ENCODE measurements around the gene ZCCHC14. TPM values are rescaled to one million over a fixed set of nuclear protein-coding genes. Genes with fewer than 3 reads are reported as not detected.
"Not testable (repeated sequence)": the region's sequence is repeated elsewhere in the genome, so short reads cannot be mapped to it uniquely, and the experiment has no call there.

The ZCCHC14 gene
- total and polyA plus RNA-seq, 2 of the 8 experiments (the other 6 are each of a cell fraction or from before 2014, with no cell fraction given): 8.2 to 28.2 TPM

- Histone ChIP-seq H3K79me2 (ENCODE audit: control insufficient read depth in 1 of 2, insufficient read depth in 2 of 2, low read length in 2 of 2) (peaks cover 12 to 82% of the 10 kb centered on the region in 2 experiments), H3K36me3 (ENCODE audit: control insufficient read depth in 2 of 4, insufficient read depth in 4 of 4, low read length in 3 of 4) (peaks cover 0 to 4% (median 0%) of the 10 kb centered on the region in 4 experiments; a peak in 1 of 8 replicates), H3K14ac (ENCODE audit: insufficient read length) (no peak overlapping the region), H2BK20ac (ENCODE audit: low read length) (no peak overlapping the region), H3K79me1 (ENCODE audit: low read depth, low read length) (peaks cover 5% of the 10 kb centered on the region), H3K18ac (ENCODE audit: extremely low read depth, low read length) (no peak overlapping the region), H2AK5ac (ENCODE audit: low read depth, low read length) (no peak overlapping the region), H3K27ac (ENCODE audit: low read depth, low read length) (no peak overlapping the region), H4K20me1 (replicated peaks in 1 of 2; ENCODE audit: control insufficient read depth in 1 of 2, insufficient read depth in 2 of 2, low read length in 2 of 2) (peaks cover 14 to 15% of the 10 kb centered on the region in 2 experiments), H4K8ac (ENCODE audit: extremely low read depth, insufficient read depth, low read length) (no peak overlapping the region), H3K4me1 (replicated peaks in 1 of 4; ENCODE audit: control insufficient read depth in 3 of 4, insufficient read depth in 4 of 4, low read length in 3 of 4) (peaks cover 2 to 6% (median 4%) of the 10 kb centered on the region in 4 experiments; a peak in 6 of 7 replicates), H2BK12ac (ENCODE audit: low read depth, low read length) (no peak overlapping the region), H2BK5ac (ENCODE audit: low read depth, low read length) (no peak overlapping the region), H3K4me3 (ENCODE audit: extremely low read depth in 1 of 4, insufficient read depth in 2 of 4, low read depth in 3 of 4, low read length in 4 of 4) (no peak overlapping the region), H3K56ac (replicated peaks; ENCODE audit: insufficient read length, low read depth, low read length) (no peak overlapping the region), H3K4me2 (ENCODE audit: insufficient read depth in 1 of 2, low read depth in 2 of 2, low read length in 2 of 2) (no peak overlapping the region), H3K4ac (replicated peaks; ENCODE audit: insufficient read length, low read depth, low read length) (no peak overlapping the region), H4K91ac (replicated peaks; ENCODE audit: insufficient read length, low read length) (no peak overlapping the region), H4K5ac (ENCODE audit: insufficient read length, low read depth, low read length) (no peak overlapping the region), H3K23me2 (ENCODE audit: low read depth, low read length) (peaks cover 3% of the 10 kb centered on the region; the same call in 1 of the 2 replicates), H3K23ac (ENCODE audit: insufficient read length) (no peak overlapping the region), H3K27me3 (replicated peaks in 1 of 4; ENCODE audit: control insufficient read depth in 3 of 4, extremely low read depth in 1 of 4, insufficient read depth in 3 of 4, low read length in 3 of 4) (no peaks in the 10 kb centered on the region), H2AFZ (ENCODE audit: low read length) (no peak overlapping the region), H2BK120ac (replicated peaks; ENCODE audit: low read depth, low read length) (no peak overlapping the region), H3K9me3 (ENCODE audit: insufficient read depth in 2 of 2, low read depth in 1 of 2, low read length in 1 of 2) (no peaks in the 10 kb centered on the region), H3K9ac (replicated peaks in 1 of 4; ENCODE audit: extremely low read depth in 1 of 4, low read depth in 3 of 4, low read length in 3 of 4) (no peak overlapping the region), H2BK15ac (ENCODE audit: low read length) (no peak overlapping the region)
- 87% methylated on average over 5 of the region's 5 CpGs; no CpG with 5 or more reads in 1 of the 2 experiments for WGBS, 2 experiments (ENCODE audit: extremely low coverage in 1 of 2, insufficient coverage in 1 of 2, insufficient read length in 1 of 2, insufficient replicate concordance in 2 of 2, low coverage in 1 of 2, low lambda C conversion rate in 2 of 2, missing lambda C conversion rate in 1 of 2)
- CTCF ChIA-PET (ENCODE audit: partially characterized antibody): no interaction called here
- FAIRE-seq: no peak
- TF ChIP-seq TAF1 (IDR thresholded peaks at IDR 0.05; ENCODE audit: low read depth, low read length): no peak
- no peak for TF ChIP-seq NRF1 (IDR thresholded peaks at IDR 0.05; ENCODE audit: low read depth, low read length)
- DNase-seq (ENCODE audit: low read depth in 1 of 2, low spot score in 2 of 2): no peak
- POLR2A ChIA-PET (ENCODE audit: partially characterized antibody): no interaction called here
Observed at GRCh38 chr16:87483481-87483880, 9.3 kb downstream of the ZCCHC14 start.

DNA sequence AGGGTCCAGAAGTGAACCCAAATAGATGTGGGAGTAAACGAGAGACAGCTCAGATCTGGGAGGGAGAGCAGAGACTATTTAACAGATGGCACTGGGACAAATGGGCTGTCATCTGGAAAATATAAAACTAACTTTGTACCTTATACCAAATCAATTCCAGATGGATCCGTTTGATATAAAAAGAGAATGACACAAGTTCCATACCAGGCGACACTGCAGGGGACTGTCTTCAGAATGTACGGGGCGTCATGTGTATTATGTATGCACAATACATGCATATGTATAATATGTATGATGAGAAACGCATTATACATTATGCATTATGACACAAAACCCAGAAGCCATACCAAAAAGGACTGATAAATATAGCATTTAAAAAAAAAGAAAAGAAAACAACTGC lies 10.2 kb downstream of the ZCCHC14 start:
- H2AK5ac ChIP-seq (ENCODE audit: low read depth, low read length); H4K8ac ChIP-seq (ENCODE audit: extremely low read depth, insufficient read depth, low read length); H2BK20ac ChIP-seq (ENCODE audit: low read length); DNase-seq (ENCODE audit: low read depth in 1 of 2, low spot score in 2 of 2); H3K23me2 ChIP-seq (ENCODE audit: low read depth, low read length); H2BK5ac ChIP-seq (ENCODE audit: low read depth, low read length); CTCF ChIA-PET (ENCODE audit: partially characterized antibody); H2BK120ac ChIP-seq (replicated peaks; ENCODE audit: low read depth, low read length); H2BK12ac ChIP-seq (ENCODE audit: low read depth, low read length); H3K4ac ChIP-seq (replicated peaks; ENCODE audit: insufficient read length, low read depth, low read length); H4K5ac ChIP-seq (ENCODE audit: insufficient read length, low read depth, low read length); H3K18ac ChIP-seq (ENCODE audit: extremely low read depth, low read length); H3K9ac ChIP-seq (replicated peaks in 1 of 4; ENCODE audit: extremely low read depth in 1 of 4, low read depth in 3 of 4, low read length in 3 of 4); H3K56ac ChIP-seq (replicated peaks; ENCODE audit: insufficient read length, low read depth, low read length); H4K91ac ChIP-seq (replicated peaks; ENCODE audit: insufficient read length, low read length); H3K4me3 ChIP-seq (ENCODE audit: extremely low read depth in 1 of 4, insufficient read depth in 2 of 4, low read depth in 3 of 4, low read length in 4 of 4); POLR2A ChIA-PET (ENCODE audit: partially characterized antibody); H3K36me3 ChIP-seq (ENCODE audit: control insufficient read depth in 2 of 4, insufficient read depth in 4 of 4, low read length in 3 of 4); H3K9me3 ChIP-seq (ENCODE audit: insufficient read depth in 2 of 2, low read depth in 1 of 2, low read length in 1 of 2); H2AFZ ChIP-seq (ENCODE audit: low read length); H3K23ac ChIP-seq (ENCODE audit: insufficient read length); H3K14ac ChIP-seq (ENCODE audit: insufficient read length); FAIRE-seq; H2BK15ac ChIP-seq (ENCODE audit: low read length); H3K4me1 ChIP-seq (replicated peaks in 1 of 4; ENCODE audit: control insufficient read depth in 3 of 4, insufficient read depth in 4 of 4, low read length in 3 of 4); H3K79me1 ChIP-seq (ENCODE audit: low read depth, low read length); H3K27me3 ChIP-seq (replicated peaks in 1 of 4; ENCODE audit: control insufficient read depth in 3 of 4, extremely low read depth in 1 of 4, insufficient read depth in 3 of 4, low read length in 3 of 4); H3K27ac ChIP-seq (ENCODE audit: low read depth, low read length); H3K4me2 ChIP-seq (ENCODE audit: insufficient read depth in 1 of 2, low read depth in 2 of 2, low read length in 2 of 2): not testable (repeated sequence)
- peaks cover 13 to 15% of the 10 kb centered on the region in 2 experiments for H4K20me1 ChIP-seq (replicated peaks in 1 of 2; ENCODE audit: control insufficient read depth in 1 of 2, insufficient read depth in 2 of 2, low read length in 2 of 2)
- 89% methylated on average over 6 of the region's 6 CpGs; no CpG with 5 or more reads in 1 of the 2 experiments for WGBS, 2 experiments (ENCODE audit: extremely low coverage in 1 of 2, insufficient coverage in 1 of 2, insufficient read length in 1 of 2, insufficient replicate concordance in 2 of 2, low coverage in 1 of 2, low lambda C conversion rate in 2 of 2, missing lambda C conversion rate in 1 of 2)
- H3K79me2 ChIP-seq (ENCODE audit: control insufficient read depth in 1 of 2, insufficient read depth in 2 of 2, low read length in 2 of 2): peaks cover 12 to 82% of the 10 kb centered on the region in 2 experiments
